HEK293 (cell line): Measurements from ENCODE around the gene CXCL12.

Source experiments
- CTCF ChIA-PET: fragments of 350-600 bp; formaldehyde crosslinking; extraction: SDS; loops from one replicate; lab custom pipeline; 2021; ENCODE audit warnings: antibody characterized with exemption; lab: Yijun Ruan, JAX
- POLR2A ChIA-PET: fragments of 300-600 bp; formaldehyde crosslinking; extraction: SDS; loops from one replicate; lab custom pipeline; 2020; ENCODE audit warnings: antibody characterized with exemption, inconsistent platforms; lab: Yijun Ruan, JAX
- H3K27ac ChIP-seq: fragments of 200-500 bp; sonication (Bioruptor generic); 2 replicates; pipeline ENCODE4 v1.5.1; 2014; ENCODE audit warnings: low read depth, low read length, control low read depth, inconsistent platforms; ENCODE audit errors: extremely low read depth
- H3K36me3 ChIP-seq, 2 experiments: fragments of 200-500 bp in 1 of 2; sonication (Bioruptor generic) in 1 of 2; 1 replicate in 1 of 2; 2 replicates in 1 of 2; pipeline ENCODE4 v1.5.1; 2014 to 2017; ENCODE audit warnings: inconsistent platforms in 2 of 2, low read length in 2 of 2; ENCODE audit not compliant: control insufficient read depth in 2 of 2, insufficient read depth in 1 of 2
- H3K4me1 ChIP-seq: fragments of 200-500 bp; sonication (Bioruptor generic); 2 replicates; pipeline ENCODE4 v1.5.1; 2014; ENCODE audit warnings: mild to moderate bottlenecking, low read length, inconsistent platforms; ENCODE audit not compliant: control insufficient read depth, insufficient read depth
- H3K4me3 ChIP-seq: 2 replicates; pipeline ENCODE4 v1.5.1; 2011; ENCODE audit warnings: low read depth, mild to moderate bottlenecking, control low read depth, low read length, moderate library complexity
- H3K9me3 ChIP-seq: fragments of 200-500 bp; sonication (Bioruptor generic); 2 replicates; pipeline ENCODE4 v1.5.1; 2014; ENCODE audit warnings: low read depth, low read length, inconsistent platforms; ENCODE audit not compliant: control insufficient read depth, insufficient read depth
- IKZF3 ChIP-seq: fragments of 450-650 bp; IDR thresholded peaks from 2 replicates; pipeline ENCODE4 v1.5.0; 2018; ENCODE audit warnings: missing biosample characterization, mild to moderate bottlenecking, missing genetic modification characterization, moderate library complexity
- INSM2 ChIP-seq: fragments of 450-650 bp; formaldehyde crosslinking; IDR thresholded peaks from 2 replicates; pipeline ENCODE4 v1.5.1; 2016; ENCODE audit warnings: missing biosample characterization, missing genetic modification characterization
- KLF7 ChIP-seq: fragments of 450-650 bp; formaldehyde crosslinking; IDR thresholded peaks from 2 replicates; pipeline ENCODE4 v1.5.1; 2016; ENCODE audit warnings: missing biosample characterization, missing genetic modification characterization, borderline replicate concordance
- OSR2 ChIP-seq: fragments of 450-650 bp; formaldehyde crosslinking; IDR thresholded peaks from 2 replicates; pipeline ENCODE4 v1.5.1; 2016; ENCODE audit warnings: missing biosample characterization, missing genetic modification characterization
- PATZ1 ChIP-seq: fragments of 450-650 bp; formaldehyde crosslinking; IDR thresholded peaks from 2 replicates; pipeline ENCODE4 v1.5.1; 2016; ENCODE audit warnings: missing biosample characterization, missing genetic modification characterization
- PRDM6 ChIP-seq: fragments of 450-650 bp; formaldehyde crosslinking; IDR thresholded peaks from 2 replicates; pipeline ENCODE4 v1.5.1; 2017; ENCODE audit warnings: missing biosample characterization, missing genetic modification characterization
- SALL2 ChIP-seq: fragments of 450-650 bp; formaldehyde crosslinking; IDR thresholded peaks from 2 replicates; pipeline ENCODE4 v1.5.0; 2017; ENCODE audit warnings: missing biosample characterization, mild to moderate bottlenecking, missing genetic modification characterization, borderline replicate concordance
- SP7 ChIP-seq: fragments of 450-650 bp; formaldehyde crosslinking; IDR thresholded peaks from 2 replicates; pipeline ENCODE4 v1.5.1; 2016; ENCODE audit warnings: missing biosample characterization, missing genetic modification characterization
- ZBTB17 ChIP-seq: fragments of 450-650 bp; formaldehyde crosslinking; IDR thresholded peaks from 2 replicates; pipeline ENCODE4 v1.5.1; 2016; ENCODE audit warnings: missing biosample characterization, missing genetic modification characterization
- ZBTB21 ChIP-seq: fragments of 450-650 bp; formaldehyde crosslinking; IDR thresholded peaks from 2 replicates; pipeline ENCODE4 v1.5.1; 2017; ENCODE audit warnings: missing biosample characterization, missing genetic modification characterization
- ZNF366 ChIP-seq: fragments of 450-650 bp; formaldehyde crosslinking; conservative IDR thresholded peaks from 2 replicates; pipeline ENCODE4 v1.5.1; 2016; ENCODE audit warnings: missing biosample characterization, missing genetic modification characterization
- ZNF37A ChIP-seq: fragments of 450-650 bp; IDR thresholded peaks from 2 replicates; pipeline ENCODE4 v1.5.1; 2018; ENCODE audit warnings: missing biosample characterization, missing genetic modification characterization
- ZNF48 ChIP-seq: fragments of 450-650 bp; formaldehyde crosslinking; IDR thresholded peaks from 2 replicates; pipeline ENCODE4 v1.5.1; 2016; ENCODE audit warnings: missing biosample characterization, missing genetic modification characterization
- ZNF514 ChIP-seq: fragments of 450-650 bp; formaldehyde crosslinking; IDR thresholded peaks from 2 replicates; pipeline ENCODE4 v1.5.1; 2016; ENCODE audit warnings: missing biosample characterization, missing genetic modification characterization
- ZNF610 ChIP-seq: fragments of 450-650 bp; formaldehyde crosslinking; IDR thresholded peaks from 2 replicates; pipeline ENCODE4 v1.5.1; 2016; ENCODE audit warnings: missing biosample characterization, missing genetic modification characterization, borderline replicate concordance
- ZNF785 ChIP-seq: fragments of 450-650 bp; formaldehyde crosslinking; IDR thresholded peaks from 2 replicates; pipeline ENCODE4 v1.5.1; 2016; ENCODE audit warnings: missing biosample characterization, missing genetic modification characterization
- TF ChIP-seq, protein P1 (sequence below): fragments of 450-650 bp; formaldehyde crosslinking; IDR thresholded peaks from 2 replicates; pipeline ENCODE4 v1.5.1; 2017; ENCODE audit warnings: missing biosample characterization, missing genetic modification characterization
- TF ChIP-seq, protein P2 (sequence below): fragments of 450-650 bp; formaldehyde crosslinking; IDR thresholded peaks from 2 replicates; pipeline ENCODE4 v1.5.1; 2016; ENCODE audit warnings: missing biosample characterization, missing genetic modification characterization, borderline replicate concordance

The CXCL12 gene

DNA sequence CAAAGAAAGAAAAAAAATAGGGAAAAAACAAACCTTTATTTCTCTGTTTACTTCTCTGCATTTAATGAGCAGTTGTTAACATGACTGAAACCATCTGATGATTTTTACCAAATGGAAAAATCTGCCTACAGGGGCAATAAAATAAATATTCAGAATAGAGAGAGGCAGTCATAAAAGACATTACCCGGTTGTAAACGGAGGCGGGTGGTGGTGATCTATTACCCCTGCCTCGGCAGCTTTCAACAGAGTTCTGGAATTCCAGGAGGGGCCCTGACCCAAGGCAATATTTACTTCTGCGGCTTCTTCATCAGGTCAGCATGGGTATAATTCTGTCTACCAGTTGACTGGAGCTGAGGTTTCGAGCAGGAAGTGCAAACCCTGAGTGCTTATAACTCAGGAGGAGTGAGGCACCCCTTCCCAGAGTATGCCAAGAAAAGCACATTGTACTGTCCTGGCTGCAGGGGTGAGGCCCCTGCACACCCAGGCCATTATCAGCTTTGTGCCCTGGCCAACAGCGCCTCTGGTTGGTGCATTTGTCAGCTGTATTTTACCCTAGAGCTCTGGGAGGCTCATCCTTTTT, 8.2 kb upstream of the CXCL12 start (continued):
- TF ChIP-seq ZBTB21, result no peak
- peak; percentile 84 for TF ChIP-seq PRDM6 (tag by site-specific recombination)
- TF ChIP-seq, protein P1, sequence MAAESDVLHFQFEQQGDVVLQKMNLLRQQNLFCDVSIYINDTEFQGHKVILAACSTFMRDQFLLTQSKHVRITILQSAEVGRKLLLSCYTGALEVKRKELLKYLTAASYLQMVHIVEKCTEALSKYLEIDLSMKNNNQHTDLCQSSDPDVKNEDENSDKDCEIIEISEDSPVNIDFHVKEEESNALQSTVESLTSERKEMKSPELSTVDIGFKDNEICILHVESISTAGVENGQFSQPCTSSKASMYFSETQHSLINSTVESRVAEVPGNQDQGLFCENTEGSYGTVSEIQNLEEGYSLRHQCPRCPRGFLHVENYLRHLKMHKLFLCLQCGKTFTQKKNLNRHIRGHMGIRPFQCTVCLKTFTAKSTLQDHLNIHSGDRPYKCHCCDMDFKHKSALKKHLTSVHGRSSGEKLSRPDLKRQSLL (tag by site-specific recombination), result no peak
- TF ChIP-seq ZNF514, result no peak
- TF ChIP-seq INSM2 (tag by site-specific recombination), result no peak
- TF ChIP-seq PATZ1 (tag by site-specific recombination), result no peak
- no peak for TF ChIP-seq ZNF610 (tag by site-specific recombination)

- POLR2A ChIA-PET, result no interaction called here
- peaks cover 7% of the 10 kb centered on the region for H3K4me1 ChIP-seq
- CTCF ChIA-PET, result no interaction called here
- H3K4me3 ChIP-seq, result no peak overlapping the region
- no peaks in the 10 kb centered on the region for H3K9me3 ChIP-seq
- H3K36me3 ChIP-seq, result no peaks in the 10 kb centered on the region
- no peak overlapping the region for H3K27ac ChIP-seq
- TF ChIP-seq SP7 (tag by site-specific recombination) (no peak), ZBTB17 (tag by site-specific recombination) (peak; percentile 54; the same call in 1 of the 2 replicates), ZNF366 (tag by site-specific recombination) (peak; percentile 88)
Observed at GRCh38 chr10:44392420-44392819, 7.5 kb upstream of the CXCL12 start.

DNA sequence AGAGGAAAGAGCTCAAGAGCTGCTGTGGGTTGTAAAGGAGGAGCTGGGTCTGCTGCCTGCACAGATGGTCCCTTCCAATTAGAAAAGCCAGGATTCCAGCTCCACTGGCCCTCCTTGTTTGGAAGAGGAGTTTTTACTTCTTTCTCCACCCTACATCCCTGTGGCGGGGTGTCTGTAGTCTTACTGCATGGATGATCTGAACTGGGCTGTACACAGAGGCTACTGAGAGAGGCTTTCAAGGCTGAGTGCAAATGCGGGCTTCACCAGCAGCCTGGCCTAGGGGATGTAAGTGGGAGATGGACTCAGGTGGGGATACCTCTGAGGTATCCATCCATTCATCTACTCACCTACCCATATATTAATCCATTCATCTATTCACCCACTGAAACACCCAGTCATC, 7.1 kb upstream of the CXCL12 start:
- Histone ChIP-seq H3K9me3 (no peaks in the 10 kb centered on the region), H3K4me3 (no peak overlapping the region), H3K4me1 (peaks cover 7% of the 10 kb centered on the region), H3K36me3 (no peaks in the 10 kb centered on the region), H3K27ac (no peak overlapping the region)
- CTCF ChIA-PET, result interaction anchor here (0.7 kb wide), 1 partner anchor 723 kb away, joined by 3 read pairs; no protein-coding TSS in a partner anchor
- POLR2A ChIA-PET, result no interaction called here
- no peak for TF ChIP-seq PRDM6 (tag by site-specific recombination)
- TF ChIP-seq ZNF785 (tag by site-specific recombination), result no peak
- no peak for TF ChIP-seq ZNF37A (tag by site-specific recombination)
- TF ChIP-seq, protein P2, sequence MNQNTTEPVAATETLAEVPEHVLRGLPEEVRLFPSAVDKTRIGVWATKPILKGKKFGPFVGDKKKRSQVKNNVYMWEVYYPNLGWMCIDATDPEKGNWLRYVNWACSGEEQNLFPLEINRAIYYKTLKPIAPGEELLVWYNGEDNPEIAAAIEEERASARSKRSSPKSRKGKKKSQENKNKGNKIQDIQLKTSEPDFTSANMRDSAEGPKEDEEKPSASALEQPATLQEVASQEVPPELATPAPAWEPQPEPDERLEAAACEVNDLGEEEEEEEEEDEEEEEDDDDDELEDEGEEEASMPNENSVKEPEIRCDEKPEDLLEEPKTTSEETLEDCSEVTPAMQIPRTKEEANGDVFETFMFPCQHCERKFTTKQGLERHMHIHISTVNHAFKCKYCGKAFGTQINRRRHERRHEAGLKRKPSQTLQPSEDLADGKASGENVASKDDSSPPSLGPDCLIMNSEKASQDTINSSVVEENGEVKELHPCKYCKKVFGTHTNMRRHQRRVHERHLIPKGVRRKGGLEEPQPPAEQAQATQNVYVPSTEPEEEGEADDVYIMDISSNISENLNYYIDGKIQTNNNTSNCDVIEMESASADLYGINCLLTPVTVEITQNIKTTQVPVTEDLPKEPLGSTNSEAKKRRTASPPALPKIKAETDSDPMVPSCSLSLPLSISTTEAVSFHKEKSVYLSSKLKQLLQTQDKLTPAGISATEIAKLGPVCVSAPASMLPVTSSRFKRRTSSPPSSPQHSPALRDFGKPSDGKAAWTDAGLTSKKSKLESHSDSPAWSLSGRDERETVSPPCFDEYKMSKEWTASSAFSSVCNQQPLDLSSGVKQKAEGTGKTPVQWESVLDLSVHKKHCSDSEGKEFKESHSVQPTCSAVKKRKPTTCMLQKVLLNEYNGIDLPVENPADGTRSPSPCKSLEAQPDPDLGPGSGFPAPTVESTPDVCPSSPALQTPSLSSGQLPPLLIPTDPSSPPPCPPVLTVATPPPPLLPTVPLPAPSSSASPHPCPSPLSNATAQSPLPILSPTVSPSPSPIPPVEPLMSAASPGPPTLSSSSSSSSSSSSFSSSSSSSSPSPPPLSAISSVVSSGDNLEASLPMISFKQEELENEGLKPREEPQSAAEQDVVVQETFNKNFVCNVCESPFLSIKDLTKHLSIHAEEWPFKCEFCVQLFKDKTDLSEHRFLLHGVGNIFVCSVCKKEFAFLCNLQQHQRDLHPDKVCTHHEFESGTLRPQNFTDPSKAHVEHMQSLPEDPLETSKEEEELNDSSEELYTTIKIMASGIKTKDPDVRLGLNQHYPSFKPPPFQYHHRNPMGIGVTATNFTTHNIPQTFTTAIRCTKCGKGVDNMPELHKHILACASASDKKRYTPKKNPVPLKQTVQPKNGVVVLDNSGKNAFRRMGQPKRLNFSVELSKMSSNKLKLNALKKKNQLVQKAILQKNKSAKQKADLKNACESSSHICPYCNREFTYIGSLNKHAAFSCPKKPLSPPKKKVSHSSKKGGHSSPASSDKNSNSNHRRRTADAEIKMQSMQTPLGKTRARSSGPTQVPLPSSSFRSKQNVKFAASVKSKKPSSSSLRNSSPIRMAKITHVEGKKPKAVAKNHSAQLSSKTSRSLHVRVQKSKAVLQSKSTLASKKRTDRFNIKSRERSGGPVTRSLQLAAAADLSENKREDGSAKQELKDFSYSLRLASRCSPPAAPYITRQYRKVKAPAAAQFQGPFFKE, result no peak
- TF ChIP-seq KLF7, result no peak
- TF ChIP-seq IKZF3 (tag by site-specific recombination), result no peak
- no peak for TF ChIP-seq SP7 (tag by site-specific recombination)
- TF ChIP-seq SALL2 (tag by site-specific recombination), result no peak
- no peak for TF ChIP-seq ZNF48 (tag by site-specific recombination)
- no peak for TF ChIP-seq OSR2 (tag by site-specific recombination)
